Raji (cell line): ENCODE data around the gene NDUFA11.

ENCODE experiments used
- POLR2A ChIP-seq: IDR thresholded peaks from 2 replicates; pipeline ENCODE4 v1.6.1; 2011; ENCODE audit warnings: low read depth, low read length, control low read depth; ENCODE audit not compliant: insufficient read depth

The NDUFA11 gene

DNA sequence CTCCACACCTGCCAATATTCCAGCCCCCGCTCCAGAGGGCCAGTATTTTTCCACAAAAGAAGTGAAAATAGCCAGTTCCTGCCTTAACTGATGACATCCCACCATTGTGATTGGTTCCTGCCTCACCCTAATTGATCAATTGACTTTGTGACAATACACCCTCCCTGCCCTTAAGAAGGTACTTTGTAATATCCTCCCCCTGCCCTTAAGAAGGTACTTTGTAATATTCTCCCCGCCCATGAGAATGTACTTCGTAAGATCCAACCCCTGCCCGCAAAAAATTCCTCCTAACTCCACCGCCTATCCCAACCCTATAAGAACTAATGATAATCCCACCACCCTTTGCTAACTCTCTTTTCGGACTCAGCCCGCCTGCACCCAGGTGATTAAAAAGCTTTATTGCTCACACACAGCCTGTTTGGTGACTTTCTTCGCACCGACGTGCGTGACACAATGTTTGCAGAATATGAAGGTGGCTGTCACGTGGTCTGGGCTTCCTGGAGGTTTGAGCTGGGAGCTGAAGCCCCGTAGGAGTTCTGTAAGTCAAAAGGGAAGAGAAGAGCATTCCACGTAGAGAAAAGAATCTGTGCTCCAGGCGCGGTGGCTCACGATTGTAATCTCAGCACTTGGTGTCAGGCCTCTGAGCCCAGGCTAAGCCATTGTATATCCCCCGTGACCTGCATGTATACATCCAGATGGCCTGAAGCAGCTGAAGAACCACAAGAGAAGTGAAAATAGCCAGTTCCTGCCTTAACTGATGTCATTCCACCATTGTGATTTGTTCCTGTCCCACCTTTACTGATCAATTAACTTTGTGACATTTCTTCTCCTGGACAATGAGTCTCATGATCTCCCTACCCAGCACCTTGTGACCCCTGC lies 46.1 kb downstream of the NDUFA11 start:
- no peak for TF ChIP-seq POLR2A

GRCh38 chr19:5851302-5851701 lies 52.3 kb downstream of the NDUFA11 start, which contains the start of gene FUT3:
TSS of gene FUT3 (minus strand) at chr19:5851449.
- no peak for TF ChIP-seq POLR2A

DNA sequence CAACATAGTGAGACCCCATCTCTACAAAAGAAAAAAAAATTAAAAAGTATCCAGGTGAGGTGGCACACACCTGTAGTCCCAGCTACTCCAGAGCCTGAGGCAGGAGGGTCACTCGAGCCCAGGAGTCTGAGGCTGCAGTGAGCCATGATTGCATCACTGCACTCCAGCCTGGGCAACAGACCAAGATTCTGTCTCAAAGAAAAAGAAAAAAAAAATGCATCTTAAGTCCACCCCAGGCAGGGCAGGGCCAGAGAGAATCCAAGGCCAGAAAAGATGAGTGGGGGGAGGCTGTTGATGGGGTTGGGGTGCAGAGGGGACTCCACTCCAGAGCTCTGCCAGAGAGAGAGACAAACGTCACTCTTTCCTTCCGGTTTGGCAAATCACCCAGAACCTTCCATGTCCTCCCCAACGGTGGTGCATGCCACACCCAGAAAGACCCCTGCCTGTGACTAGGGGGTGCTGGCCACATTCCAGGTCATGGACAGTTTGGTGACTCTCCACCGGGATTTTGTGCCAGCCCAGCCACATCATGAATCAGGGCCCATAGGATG lies 52.8 kb downstream of the NDUFA11 start:
- TF ChIP-seq POLR2A: no peak

DNA sequence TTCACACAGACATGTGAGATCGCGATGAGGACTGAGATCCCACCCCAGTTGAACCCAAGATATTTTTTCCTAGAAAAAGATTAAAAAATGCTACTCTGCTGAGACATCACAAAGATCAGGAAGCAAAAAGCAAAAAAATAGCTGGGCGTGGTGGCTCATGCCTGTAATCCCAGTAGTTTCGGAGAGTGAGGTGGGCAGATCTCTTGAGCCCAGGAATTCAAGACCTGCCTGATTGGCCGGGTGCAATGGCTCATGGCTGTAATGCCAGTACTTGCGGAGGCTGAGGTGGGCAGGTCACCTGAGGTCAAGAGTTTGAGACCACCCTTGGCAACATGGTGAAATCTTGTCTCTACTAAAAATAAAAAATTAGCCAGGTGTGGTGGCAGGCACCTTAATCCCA lies 53.4 kb downstream of the NDUFA11 start:
- TF ChIP-seq POLR2A: no peak
